ENCODE data around the gene LHPP.

DNA sequence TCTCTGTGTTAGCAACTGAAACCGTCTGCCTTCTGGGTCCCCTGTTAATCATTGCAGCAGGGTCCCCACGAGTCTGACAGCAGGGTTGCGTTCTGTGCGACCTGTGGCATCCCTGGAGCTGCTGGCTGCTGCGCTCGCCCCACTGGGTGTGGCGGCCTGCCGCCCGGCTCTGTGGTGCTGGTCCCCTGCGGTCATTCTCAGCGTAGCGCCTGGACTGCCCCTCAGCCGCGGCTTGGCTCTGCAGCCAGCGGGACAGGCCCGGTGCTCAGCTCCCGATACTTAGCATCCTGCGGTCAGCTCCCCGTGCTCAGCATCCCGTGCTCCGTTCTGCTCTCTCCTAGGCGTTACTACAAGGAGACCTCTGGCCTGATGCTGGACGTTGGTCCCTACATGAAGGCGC is 35.0 kb downstream of the LHPP start:
- TF ChIP-seq POLR2A (IDR thresholded peaks at IDR 0.05) = no peak
- TF ChIP-seq, protein P1, sequence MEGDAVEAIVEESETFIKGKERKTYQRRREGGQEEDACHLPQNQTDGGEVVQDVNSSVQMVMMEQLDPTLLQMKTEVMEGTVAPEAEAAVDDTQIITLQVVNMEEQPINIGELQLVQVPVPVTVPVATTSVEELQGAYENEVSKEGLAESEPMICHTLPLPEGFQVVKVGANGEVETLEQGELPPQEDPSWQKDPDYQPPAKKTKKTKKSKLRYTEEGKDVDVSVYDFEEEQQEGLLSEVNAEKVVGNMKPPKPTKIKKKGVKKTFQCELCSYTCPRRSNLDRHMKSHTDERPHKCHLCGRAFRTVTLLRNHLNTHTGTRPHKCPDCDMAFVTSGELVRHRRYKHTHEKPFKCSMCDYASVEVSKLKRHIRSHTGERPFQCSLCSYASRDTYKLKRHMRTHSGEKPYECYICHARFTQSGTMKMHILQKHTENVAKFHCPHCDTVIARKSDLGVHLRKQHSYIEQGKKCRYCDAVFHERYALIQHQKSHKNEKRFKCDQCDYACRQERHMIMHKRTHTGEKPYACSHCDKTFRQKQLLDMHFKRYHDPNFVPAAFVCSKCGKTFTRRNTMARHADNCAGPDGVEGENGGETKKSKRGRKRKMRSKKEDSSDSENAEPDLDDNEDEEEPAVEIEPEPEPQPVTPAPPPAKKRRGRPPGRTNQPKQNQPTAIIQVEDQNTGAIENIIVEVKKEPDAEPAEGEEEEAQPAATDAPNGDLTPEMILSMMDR (IDR thresholded peaks at IDR 0.05) = no peak
